ENCODE measurements around the gene PLEKHO2.
A peak's percentile ranks its signal among the peaks of the same experiment; 100 is the strongest.

Gene PLEKHO2

DNA sequence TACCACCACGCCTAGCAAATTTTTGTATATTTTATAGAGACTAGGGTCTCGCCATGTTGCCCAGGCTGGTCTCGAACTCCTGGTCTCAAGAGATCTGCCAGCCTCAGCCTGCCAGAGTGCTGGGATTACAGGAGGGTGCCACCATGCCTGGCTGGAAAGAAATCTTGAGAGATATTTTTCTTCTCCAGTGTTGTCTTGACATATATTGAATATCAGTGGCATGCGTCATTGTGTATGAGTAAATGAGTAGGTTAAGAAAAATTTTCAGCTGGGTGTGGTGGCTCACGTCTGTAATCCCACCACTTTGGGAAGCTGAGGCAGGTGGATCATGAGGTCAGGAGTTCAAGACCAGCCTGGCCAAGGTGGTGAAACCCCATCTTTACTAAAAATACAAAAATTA, 12.7 kb upstream of the PLEKHO2 start:
- DNase-seq (ENCODE audit: low read depth), result peak; percentile 88

DNA sequence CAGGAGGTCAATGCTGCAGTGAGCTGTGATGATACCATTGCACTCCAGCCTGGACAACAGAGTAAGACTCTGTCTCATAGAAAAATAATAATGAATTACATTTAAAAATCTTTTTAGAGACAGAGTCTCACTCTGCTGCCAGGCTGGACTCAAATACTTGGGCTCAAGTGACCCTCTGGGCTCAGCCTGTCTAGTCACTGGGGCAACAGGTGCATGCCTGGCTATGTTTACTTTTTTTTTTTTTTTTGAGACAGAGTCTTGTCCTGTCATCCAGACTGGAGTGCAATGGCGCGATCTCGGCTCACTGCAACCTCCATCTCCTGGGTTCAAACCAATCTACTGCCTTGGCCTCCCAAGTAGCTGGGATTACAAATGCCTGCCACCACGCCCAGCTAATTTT, 8.0 kb upstream of the PLEKHO2 start:
- DNase-seq (ENCODE audit: low read depth), result no peak

DNA sequence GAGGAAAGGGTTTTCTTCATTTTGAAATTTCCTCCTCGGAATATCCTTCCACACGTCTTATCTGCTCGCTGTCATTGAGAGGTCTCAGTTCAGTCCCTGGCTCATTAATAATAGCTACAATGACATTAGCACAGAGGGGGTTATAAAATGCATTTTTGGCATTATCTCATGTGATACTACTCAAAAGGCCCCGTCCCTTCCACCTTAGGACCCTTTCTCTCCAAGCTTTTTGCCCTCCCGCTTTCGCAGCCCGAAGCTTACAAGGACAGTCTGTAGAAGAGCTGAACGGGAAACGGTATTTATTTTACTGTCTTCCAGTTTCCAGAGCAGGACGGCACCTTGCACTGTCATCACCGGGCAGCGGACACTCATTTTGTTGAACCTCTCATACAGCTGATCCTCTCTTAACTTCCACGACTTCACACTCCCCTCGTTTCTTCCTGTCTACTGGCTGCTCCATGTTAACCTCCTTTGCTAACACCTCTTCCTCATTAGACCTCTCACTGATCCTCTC, 5.6 kb upstream of the PLEKHO2 start:
- DNase-seq (ENCODE audit: low read depth), result no peak

DNA sequence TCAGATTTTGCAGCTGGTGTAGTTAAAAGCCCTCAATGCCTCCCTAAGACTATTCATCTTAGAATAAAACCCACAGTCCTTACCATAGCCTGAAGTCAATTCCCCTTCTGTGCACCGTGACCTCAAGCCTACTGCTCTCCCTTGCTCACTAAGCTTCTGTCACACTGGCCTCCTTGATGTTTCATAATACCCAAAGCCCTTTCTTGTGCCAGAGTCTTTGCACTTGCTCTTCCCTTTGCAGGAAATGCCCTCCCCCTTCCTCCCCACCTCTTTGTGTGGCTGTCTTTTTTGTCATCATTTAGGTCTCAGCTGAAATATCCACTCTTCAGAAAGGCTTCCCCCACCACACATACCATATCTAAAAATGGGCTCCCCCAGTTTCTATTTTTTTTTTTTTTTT, 4.2 kb upstream of the PLEKHO2 start:
- DNase-seq (ENCODE audit: low read depth), result no peak

- DNase-seq (ENCODE audit: low read depth), result no peak
Measured at GRCh38 chr15:64841060-64841343, 713 bp upstream of the PLEKHO2 start.

DNA sequence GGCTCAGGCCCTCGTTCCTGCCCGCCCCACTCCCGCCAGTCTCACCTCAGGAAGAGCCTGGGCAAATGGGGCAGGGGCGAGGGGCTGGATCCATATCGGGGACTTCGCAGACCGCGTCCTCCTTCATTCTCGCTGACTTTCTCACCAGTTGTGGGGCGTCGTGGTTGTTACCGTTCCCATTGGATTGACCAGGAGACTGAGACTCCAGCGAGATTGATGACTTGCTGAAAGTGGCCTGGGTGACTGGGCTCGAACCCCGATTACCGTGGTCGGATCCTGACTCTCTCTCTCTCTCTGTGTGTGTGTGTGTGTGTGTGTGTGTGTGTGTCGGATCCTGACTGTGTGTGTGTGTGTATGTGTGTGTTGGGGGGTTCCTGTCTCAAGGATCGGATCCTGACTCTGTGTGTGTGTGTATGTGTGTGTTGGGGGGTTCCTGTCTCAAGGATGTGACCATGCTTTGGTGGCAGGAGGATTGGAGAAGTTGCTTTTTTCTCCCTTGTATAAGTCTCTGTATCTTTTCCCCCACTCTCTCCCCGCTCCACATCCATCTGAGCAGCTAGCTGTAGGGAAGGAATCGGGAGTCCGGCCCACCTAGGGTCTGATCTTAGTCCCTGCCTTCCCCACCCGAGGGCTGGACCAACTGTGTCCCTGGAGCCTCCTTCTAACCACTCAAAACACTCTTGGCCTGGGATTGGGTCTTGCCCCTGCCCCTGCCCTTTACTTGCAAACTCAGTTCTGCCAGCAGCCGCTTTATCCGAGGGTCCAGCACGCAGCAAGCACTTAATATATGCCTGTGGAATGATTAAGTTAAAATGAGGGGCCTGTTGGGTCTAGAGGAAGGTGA, 603 bp downstream of the PLEKHO2 start:
- DNase-seq (ENCODE audit: low read depth), result no peak

DNA sequence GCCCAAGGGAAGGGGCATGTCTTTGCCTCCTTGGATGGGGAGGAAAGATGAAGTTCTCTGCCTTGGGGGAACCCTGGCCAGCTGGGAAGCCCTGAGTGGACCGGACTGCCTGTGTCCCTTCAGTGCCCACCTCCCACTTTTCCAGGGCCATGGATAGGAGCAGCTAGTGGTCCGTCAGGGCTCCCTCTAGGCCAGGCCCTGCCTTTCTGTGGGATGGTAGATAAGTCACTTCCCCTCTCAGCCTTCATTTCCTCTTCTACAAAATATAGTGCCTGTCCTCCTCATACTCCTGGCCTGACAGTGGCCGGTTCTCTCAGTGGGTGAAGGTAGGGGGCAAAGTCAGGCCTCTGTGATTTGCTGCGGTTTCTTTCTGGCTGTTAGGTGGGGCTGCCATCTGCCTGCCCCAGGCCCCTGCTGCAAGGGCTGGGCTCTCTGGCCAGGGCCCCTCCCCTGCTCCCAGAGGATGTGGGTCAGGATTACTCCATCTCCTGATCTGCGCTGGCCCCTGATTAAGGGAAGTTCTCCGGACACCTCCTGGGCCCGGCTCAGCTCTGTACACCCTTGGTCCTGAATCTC, 1.4 kb downstream of the PLEKHO2 start:
- DNase-seq (ENCODE audit: low read depth), result no peak

- DNase-seq (ENCODE audit: low read depth), result no peak
Measured at GRCh38 chr15:64843991-64844390, 2.3 kb downstream of the PLEKHO2 start.

GRCh38 chr15:64844576-64845145, 2.9 kb downstream of the PLEKHO2 start:
- no peak for DNase-seq (ENCODE audit: low read depth)

- DNase-seq (ENCODE audit: low read depth), result no peak
Measured at GRCh38 chr15:64845183-64845611, 3.5 kb downstream of the PLEKHO2 start.

DNA sequence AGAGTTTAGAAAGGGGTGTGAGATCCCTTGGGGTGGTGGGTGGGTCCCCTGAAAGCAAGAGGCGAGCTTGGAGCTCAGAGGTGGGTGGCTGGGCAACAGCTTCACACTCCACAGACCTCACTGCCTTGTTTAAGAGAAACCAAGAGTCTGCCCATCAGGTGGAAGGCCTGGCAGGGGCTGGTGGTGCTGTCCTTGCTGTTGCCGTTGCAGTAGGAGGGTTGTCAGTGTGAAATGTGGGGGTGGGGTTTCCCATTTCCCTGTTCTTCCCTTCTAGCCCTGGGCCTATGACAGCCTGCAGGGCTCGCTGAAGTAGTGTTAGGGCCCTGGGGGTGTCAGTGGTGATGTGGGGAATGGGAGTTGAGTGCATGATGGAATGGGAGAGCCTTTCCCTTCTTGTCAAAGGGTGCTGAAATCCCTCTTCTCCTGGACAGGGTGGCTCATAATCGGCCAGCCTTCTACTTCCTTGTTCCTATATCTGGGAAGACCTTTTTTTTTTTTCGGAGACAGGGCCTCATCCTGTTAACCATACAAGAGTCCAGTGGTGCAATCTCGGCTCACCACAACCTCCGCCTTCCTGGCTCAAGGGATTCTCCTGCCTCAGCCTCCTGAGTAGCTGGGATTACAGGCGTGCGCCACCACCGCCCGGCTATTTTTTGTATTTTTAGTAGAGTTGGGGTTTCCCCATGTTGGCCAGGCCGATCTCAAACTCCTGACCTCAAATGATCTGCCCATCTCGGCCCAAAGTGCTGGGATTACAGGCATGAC, 4.3 kb downstream of the PLEKHO2 start:
- no peak for DNase-seq (ENCODE audit: low read depth)

DNA sequence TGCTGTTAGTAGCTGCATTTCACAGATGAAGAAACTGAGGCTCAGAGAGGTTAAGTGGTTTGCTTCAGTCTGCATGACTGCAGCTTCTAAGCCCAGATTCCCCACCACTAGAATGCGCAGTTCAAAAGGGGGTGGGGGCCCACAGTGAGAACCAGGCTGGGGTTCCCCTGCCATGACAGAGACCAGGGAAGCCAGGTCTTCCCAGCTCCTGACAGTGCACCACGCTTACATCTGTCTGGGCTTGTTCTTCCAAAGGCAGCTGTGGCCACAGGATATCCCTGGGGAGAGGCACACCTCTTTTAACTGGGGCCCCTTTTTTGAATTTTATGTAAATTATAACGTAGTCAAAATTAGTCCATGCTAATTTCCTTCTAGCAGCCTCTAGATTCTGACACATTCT, 5.3 kb downstream of the PLEKHO2 start:
- no peak for DNase-seq (ENCODE audit: low read depth)

DNA sequence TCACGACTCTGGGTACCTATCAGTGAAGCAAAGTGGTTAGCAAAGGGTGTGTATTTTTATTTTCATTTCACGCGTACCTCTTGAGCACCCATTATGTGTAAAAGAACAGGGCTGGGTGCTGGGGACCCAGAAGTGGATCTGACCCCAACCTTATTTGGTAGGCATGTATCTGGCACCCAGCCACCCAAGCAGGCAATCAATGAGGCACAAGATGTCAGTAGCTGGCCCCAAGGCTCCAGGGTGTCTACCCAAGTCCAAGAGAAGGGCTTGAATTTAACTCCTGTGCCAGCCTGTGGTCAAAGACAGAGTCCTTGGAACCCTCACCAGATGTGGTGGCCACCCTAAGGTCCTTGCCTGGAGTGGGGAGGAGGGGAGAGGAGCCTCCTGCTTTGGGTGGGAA, 5.7 kb downstream of the PLEKHO2 start:
- DNase-seq (ENCODE audit: low read depth), result no peak

DNA sequence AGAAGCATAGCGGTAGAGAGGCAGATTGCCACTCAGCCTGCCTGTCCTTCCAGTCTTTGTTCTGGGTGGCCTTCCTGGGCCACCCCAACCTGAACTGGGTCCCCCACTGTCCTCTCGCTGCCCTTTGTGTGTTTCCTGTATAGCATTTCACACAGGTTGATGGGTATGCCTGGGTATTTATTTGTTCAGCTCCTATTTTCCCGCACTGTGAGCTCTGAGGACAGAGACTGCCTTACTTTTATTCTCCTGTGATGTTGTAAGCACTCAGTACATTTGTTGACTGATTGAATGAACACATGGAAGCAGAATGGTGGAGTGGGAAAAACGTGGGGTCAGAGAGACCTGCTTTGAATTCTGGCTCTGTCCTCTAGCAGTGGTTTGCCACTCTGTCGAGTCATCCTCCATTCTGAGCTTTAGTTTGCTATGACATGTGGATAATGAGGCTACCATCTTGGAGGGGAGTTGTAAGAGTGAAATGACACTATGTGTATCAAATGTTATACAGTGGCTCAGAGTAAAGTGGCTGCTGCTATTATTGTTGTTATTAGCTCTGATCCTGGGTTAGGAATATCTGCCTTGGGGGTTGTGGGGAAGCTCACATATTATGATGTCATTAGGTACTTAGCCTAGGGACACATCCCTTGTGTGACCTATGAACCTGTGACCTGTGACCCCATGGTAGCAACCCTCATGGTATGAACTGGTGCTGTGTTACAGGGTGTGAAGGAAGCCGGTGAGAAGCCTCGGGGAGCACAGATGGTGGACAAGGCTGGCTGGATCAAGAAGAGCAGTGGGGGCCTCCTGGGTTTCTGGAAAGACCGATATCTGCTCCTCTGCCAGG, 6.4 kb downstream of the PLEKHO2 start:
- no peak for DNase-seq (ENCODE audit: low read depth)

- DNase-seq (ENCODE audit: low read depth), result no peak
Measured at GRCh38 chr15:64850778-64851502, 9.2 kb downstream of the PLEKHO2 start.

DNA sequence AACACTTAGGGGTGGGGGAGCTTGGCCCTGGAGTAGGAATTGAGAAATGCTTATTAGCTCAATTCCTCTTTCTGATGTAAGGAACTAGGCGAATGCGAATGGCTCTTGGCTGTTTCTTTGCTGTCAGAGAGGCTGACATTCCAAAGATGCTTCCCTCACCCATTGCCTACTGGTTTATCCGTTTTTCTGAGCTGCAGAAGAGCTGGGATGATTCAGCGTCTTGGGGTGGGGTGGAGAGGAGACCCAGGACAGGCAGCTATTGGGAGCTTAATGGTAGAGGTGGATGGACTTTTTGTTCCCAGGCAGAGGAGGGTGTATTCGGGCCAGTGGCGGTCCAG, 9.8 kb downstream of the PLEKHO2 start:
- no peak for DNase-seq (ENCODE audit: low read depth)

DNA sequence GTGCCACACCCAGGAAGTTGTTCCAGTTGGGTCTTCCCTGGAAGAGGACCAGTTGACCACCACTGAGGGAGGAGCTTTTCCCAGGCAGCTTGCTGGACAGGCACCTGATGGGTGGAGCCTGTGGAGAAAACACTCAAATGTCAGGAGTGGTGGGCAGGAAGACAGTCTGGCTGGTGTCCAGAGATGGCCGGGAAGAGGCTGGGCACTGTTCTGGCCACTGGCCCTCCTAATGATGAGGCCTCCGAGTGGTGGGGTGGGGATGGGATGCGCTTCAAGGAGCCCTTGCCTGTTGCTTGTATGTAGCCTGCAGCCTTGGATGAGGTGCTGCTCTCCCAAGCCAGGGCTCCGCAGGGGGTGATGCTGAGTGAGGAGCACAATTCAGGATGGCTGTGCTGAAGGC, 12.3 kb downstream of the PLEKHO2 start:
- no peak for DNase-seq (ENCODE audit: low read depth)

DNA sequence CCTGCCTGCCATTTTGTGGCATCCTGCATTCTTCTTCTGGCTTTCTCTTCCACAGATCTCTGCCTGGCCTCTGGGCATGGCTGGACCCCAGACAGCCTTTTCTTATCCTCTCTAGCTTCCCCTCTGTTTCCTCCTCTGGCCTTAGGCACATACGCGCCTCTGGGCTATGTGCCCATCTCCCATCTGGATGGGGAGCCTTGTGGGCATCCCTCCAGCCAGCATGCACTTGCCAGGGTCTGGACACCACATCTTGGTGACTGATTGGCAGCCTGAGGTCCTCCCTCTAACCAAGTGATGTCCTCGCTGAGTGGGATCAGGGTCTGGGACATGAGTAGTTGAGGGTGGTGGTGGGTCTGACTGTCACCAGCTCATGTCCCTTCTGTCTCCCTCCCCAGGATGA, 12.8 kb downstream of the PLEKHO2 start:
- no peak for DNase-seq (ENCODE audit: low read depth)

DNA sequence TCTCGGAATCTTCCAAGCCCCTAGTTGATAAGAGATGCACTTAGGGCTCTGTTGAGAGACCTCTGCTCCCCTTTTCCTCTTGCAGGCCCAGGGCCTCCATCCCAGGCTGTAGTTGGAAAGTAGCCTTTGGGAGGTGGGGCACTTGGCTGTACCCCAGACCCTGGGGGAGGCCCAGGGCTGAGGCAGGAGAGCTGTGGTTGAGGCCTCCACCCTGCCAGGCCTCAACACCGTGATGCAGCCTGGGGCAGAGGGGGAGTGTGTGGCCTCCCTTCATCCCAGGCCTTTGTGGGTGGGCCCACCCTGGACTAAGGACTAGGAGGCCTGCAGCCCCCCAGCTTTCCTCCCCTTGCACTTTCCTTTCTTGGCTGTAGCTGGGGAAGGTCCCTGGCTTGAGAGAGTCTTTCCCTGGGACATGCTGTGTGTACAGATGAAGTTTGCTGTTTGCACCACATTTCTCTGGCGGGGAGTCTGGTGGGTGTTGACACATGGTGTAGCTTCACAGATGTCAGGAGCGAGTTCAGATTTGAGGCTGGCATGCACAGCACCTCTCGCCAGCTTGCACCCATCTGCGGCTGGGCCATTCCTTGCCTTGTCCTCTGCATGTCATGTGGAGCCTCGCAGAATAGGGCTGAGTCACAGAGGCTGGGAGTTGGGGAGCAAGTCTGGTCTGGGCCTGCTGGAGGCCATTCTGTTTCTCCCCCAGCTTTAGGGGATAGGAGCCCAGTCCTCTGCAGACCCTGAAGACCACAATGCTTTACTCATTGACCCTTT, 13.7 kb downstream of the PLEKHO2 start:
- DNase-seq (ENCODE audit: low read depth), result no peak

DNA sequence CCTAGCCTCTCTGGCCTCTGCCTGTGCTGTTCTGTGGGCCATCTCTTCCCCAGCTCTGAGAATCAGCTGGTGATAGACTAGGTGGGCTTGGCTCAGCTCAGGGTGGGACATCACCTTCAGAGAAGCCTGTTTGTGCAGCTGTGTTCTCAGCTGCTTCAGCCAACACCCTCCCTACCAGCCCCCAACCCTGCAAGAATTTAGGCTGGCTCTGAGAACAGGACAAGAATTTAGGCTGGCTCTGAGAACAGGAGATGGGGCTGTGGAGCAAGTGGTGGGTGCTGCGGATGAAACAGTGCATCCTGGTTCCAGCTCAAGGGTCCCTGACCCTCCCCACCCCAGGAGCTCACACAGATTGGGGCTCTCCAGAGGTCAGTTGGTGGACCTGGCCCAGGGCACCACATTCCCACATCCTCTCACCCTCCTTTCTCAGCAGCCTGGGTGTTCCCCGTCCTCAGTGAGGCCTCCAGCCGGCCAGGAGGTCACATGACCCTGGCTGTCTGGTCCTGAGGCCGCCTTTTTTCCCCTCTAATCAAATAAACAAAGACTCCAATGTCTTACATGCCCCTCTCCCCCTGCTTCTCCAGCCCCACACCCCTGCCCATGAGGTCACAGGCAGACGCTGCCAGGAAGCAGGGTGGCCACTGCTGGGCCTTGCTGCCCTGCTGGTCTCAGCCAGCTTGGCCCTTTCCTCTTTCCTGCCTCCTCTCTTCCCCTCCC, 14.9 kb downstream of the PLEKHO2 start:
- DNase-seq (ENCODE audit: low read depth), result no peak
